Right cardiac atrium (tissue), 5 donors: Measurements from ENCODE around the gene CT47A1. TPM values are rescaled to one million over a fixed set of nuclear protein-coding genes. Genes with fewer than 3 reads are reported as not detected.
"Not testable (repeated sequence)": the region's sequence is repeated elsewhere in the genome, so short reads cannot be mapped to it uniquely, and the experiment has no call there.

Experiments
- ATAC-seq, 2 donors: fragments of 200-7000 bp; cut with Tn5 transposase; one replicate each; pipeline versions ENCODE4 v1.8.0 to v1.9.1; 2020; ENCODE audit warnings: moderate library complexity in 2 of 2, mild to moderate bottlenecking in 1 of 2
- DNase-seq, 3 donors: peaks; one replicate each; pipeline ENCODE4 v3.0.0-alpha.2; 2020
- H3K27ac ChIP-seq: one replicate; pipeline ENCODE4 v1.5.1; 2013; ENCODE audit warnings: mild to moderate bottlenecking, low read length, control low read depth, moderate library complexity
- H3K27me3 ChIP-seq: one replicate; pipeline ENCODE4 v1.6.1; 2013; ENCODE audit not compliant: control insufficient read depth, insufficient read depth
- H3K4me1 ChIP-seq: one replicate; pipeline ENCODE4 v1.6.1; 2013; ENCODE audit warnings: low read length; ENCODE audit not compliant: control insufficient read depth, insufficient read depth
- H3K4me3 ChIP-seq: one replicate; pipeline ENCODE4 v1.5.1; 2013; ENCODE audit warnings: low read length, control low read depth
- H3K9me3 ChIP-seq: one replicate; pipeline ENCODE4 v1.6.1; 2013; ENCODE audit warnings: low read length; ENCODE audit not compliant: control insufficient read depth
- WGBS: extraction: QIAGEN DNeasy Blood & Tissue Kit; methylation state at CpG from one replicate; pipeline ENCODE4 v1.1.7; 2013; 5-methylcytosine and 5-hydroxymethylcytosine counted together
- intact Hi-C, 4 donors: fragments of 100-400 bp; cut with DNase I; formaldehyde crosslinking; loops; one replicate each; pipeline versions ENCODE4 v1.11.0 to v1.14.0; 2022 to 2023
- long read RNA-seq, 4 donors: library from polyadenylated mRNA; unstranded; transcript quantifications; one replicate each; pipeline ENCODE4 v2.0.0, GENCODE V29; 2020 to 2021
- polyA plus RNA-seq: library from polyadenylated mRNA; stranded (reverse); fragments of 200-250 nt; gene quantifications from one replicate; pipeline ENCODE4 v1.2.3, GENCODE V29; 2013
- total RNA-seq, 4 donors: library from RNA; stranded (reverse); fragmentation: NEBNext Ultra II Directional; extraction: Animal tissue kit (Norgen Biotek cat#: 25700); gene quantifications; one replicate each; pipeline ENCODE4 v1.2.1, GENCODE V29; 2021
- donor health status: healthy with polysubstance abuse.
- donor health status: DM: no; HTN: yes; CAD: no.
- donor health status: DM: no; HTN: no; CAD: no.
- donor health status: DM: no; HTN: yes; CAD: no; lungs with severe emphysema.
- donor health status: DM: yes; HTN: yes; CAD: no.

CT47A1 gene
- total RNA-seq: not detected
- polyA plus RNA-seq: not detected
- long read RNA-seq, donor 1: 0 reads
- long read RNA-seq, donor 2: 0 reads
- long read RNA-seq, donor 3: 0 reads
- long read RNA-seq, donor 4: 0 reads

DNA sequence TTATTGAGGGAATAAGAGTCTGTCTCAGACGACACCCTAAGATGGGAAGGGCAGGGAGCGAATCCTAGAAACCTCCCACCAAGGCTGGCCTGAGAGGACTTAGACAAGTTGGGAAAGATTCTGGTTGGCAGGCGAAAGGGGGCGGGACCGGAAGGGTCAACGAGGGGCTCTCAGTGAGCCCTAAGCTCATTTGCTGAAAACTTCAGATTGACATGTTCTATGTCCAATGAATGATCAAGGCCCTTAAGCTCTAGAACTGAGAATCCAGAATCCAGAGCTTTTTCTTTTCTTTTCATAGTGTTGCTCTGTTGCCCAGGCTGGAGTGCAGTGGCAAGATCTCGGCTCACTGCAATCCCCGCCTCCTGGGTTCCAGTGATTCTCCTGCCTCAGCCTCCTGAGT lies at the start of gene CT47A1:
CT47A1 (minus strand) TSS at position 101 of the 400 bp plus-strand sequence. CDS start 231 bp downstream, outside the sequence.
- ATAC-seq, H3K4me3 ChIP-seq, H3K9me3 ChIP-seq, H3K27ac ChIP-seq, H3K4me1 ChIP-seq, intact Hi-C loops, DNase-seq, H3K27me3 ChIP-seq: not testable (repeated sequence)
- WGBS: no CpG with 5 or more reads among the region's 8 CpGs

DNA sequence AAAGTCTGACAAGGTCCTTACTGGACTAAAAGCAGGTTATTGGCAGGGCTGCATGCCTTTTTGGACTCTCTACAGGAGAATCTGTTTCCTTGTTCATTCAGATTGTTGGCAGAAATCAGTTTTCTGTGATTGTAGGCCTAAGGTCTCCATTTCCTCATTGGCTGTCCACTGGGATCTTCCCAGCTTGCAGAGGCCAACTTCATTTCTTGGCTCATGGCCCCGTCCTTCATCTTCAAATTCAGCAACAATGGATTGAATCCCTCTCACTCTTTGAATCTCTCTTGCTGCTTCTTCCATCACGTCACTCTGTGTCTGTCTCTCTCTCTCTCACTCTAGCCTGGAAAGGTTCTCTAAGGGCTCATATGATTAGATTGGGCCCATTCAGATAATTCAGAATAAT lies 47.0 kb upstream of the CT47A1 start:
- Histone ChIP-seq H3K27ac (no peak overlapping the region), H3K27me3 (no peaks in the 10 kb centered on the region), H3K4me1 (no peaks in the 10 kb centered on the region), H3K9me3 (no peaks in the 10 kb centered on the region), H3K4me3 (no peak overlapping the region)
- DNase-seq (peak in 1 of 3 donors; percentile 28), ATAC-seq (no peak)
- 33% methylated on average over 2 of the region's 2 CpGs for WGBS
- intact Hi-C loops: no loop called here

- H3K9me3 ChIP-seq: no peaks in the 10 kb centered on the region
- WGBS: 94% methylated on average over 4 of the region's 4 CpGs
- H3K27ac ChIP-seq: no peak overlapping the region
- ATAC-seq (no peak), DNase-seq (peak in 1 of 3 donors; percentile 5)
- intact Hi-C loops: no loop called here
- no peak overlapping the region for H3K4me3 ChIP-seq
- H3K27me3 ChIP-seq: no peaks in the 10 kb centered on the region
- H3K4me1 ChIP-seq: no peaks in the 10 kb centered on the region
Measured at GRCh38 chrX:121030083-121030482, 44.5 kb upstream of the CT47A1 start.

DNA sequence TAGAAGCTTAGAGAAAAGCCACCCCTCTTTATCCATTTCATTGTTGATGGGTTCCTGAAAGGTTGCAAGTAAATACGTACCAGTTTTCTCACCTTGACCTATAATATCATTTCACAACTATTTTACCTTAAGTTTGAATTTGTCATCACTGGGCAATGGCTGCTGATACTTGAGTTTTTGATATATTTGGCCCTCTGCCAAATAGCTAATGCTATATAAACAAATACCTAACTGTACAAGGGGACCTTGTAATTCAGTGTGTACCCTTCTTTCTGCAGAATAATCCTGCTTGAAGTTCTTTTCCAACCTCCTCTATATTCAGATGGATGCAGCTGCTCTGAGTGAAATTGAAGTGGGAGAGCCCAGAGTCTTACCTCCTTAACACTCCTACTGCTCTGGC lies 42.9 kb upstream of the CT47A1 start:
- Histone ChIP-seq H3K27me3 (no peaks in the 10 kb centered on the region), H3K9me3 (no peaks in the 10 kb centered on the region), H3K4me1 (no peaks in the 10 kb centered on the region), H3K27ac (no peak overlapping the region), H3K4me3 (no peak overlapping the region)
- ATAC-seq (no peak), DNase-seq (no peak)
- intact Hi-C loops: no loop called here
- 60% methylated on average over 1 of the region's 1 CpG for WGBS

DNA sequence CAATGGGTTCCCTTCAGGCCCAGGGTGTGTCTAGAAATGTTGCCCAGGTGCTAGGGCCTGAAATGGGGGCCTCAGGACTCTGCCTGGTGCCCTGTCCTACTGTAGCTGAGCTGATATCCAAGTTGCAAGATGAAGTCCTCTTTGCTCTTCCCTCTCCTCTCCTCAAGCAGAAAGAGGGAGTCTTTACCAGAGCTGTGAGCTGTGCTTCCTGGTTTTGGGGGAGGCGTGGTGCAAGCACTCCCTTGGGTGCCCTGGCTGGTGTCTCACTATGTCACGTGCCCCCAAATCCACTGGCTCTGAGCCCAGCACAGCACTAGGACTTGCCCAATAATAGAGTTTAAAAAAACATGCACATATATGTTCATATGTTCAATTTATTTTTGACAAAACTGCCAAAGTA lies 29.3 kb upstream of the CT47A1 start:
- ATAC-seq (no peak), DNase-seq (no peak)
- no peaks in the 10 kb centered on the region for H3K27me3 ChIP-seq
- intact Hi-C loops: no loop called here
- WGBS: 72% methylated on average over 2 of the region's 2 CpGs
- H3K9me3 ChIP-seq: no peaks in the 10 kb centered on the region
- no peak overlapping the region for H3K4me3 ChIP-seq
- peaks cover under 1% of the 10 kb centered on the region for H3K4me1 ChIP-seq
- no peak overlapping the region for H3K27ac ChIP-seq

- H3K27me3 ChIP-seq: no peaks in the 10 kb centered on the region
- DNase-seq: no peak
- peaks cover 2% of the 10 kb centered on the region for H3K4me1 ChIP-seq
- intact Hi-C loops: no loop called here
- ATAC-seq: no peak
- H3K27ac ChIP-seq: no peak overlapping the region
- no peaks in the 10 kb centered on the region for H3K9me3 ChIP-seq
- H3K4me3 ChIP-seq: no peak overlapping the region
Measured at GRCh38 chrX:121013897-121014455, 28.4 kb upstream of the CT47A1 start.

- DNase-seq: no peak
- Histone ChIP-seq H3K27me3 (no peaks in the 10 kb centered on the region), H3K9me3 (no peaks in the 10 kb centered on the region), H3K27ac (no peak overlapping the region), H3K4me3 (no peak overlapping the region), H3K4me1 (peaks cover 2% of the 10 kb centered on the region)
- ATAC-seq: no peak
- 64% methylated on average over 7 of the region's 7 CpGs for WGBS
- intact Hi-C loops: no loop called here
Measured at GRCh38 chrX:121011254-121011653, 25.7 kb upstream of the CT47A1 start.

DNA sequence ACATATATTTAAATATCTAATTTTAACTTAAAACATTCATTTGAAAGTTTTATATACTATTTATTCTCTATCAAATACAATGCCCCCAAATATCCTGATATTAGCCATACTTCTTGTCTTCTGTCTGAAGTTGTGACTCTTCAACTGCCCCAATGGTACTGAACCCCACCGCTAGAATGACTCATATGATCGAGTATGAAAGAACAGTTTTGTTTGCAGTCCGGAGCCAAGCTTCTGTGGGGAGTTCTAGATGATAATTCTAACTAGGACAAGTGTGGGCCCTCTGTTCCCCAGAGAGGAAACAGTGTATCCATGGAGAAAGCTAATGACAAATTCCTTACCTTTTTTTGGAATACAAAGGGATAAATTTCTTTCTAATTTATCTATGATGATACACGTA lies 24.7 kb upstream of the CT47A1 start:
- WGBS: 32% methylated on average over 4 of the region's 4 CpGs
- Histone ChIP-seq H3K9me3 (no peaks in the 10 kb centered on the region), H3K27ac (no peak overlapping the region), H3K4me1 (peaks cover 2% of the 10 kb centered on the region), H3K4me3 (no peak overlapping the region), H3K27me3 (no peaks in the 10 kb centered on the region)
- DNase-seq: no peak
- intact Hi-C loops: no loop called here
- ATAC-seq: no peak

GRCh38 chrX:121009764-121010163 lies 24.2 kb upstream of the CT47A1 start:
- 53% methylated on average over 3 of the region's 3 CpGs for WGBS
- H3K27me3 ChIP-seq: no peaks in the 10 kb centered on the region
- H3K4me3 ChIP-seq: no peak overlapping the region
- intact Hi-C loops: no loop called here
- no peaks in the 10 kb centered on the region for H3K9me3 ChIP-seq
- DNase-seq (no peak), ATAC-seq (no peak)
- peaks cover 2% of the 10 kb centered on the region for H3K4me1 ChIP-seq
- no peak overlapping the region for H3K27ac ChIP-seq

GRCh38 chrX:121008920-121009319 lies 23.4 kb upstream of the CT47A1 start:
- ATAC-seq (no peak), DNase-seq (no peak)
- H3K27ac ChIP-seq: no peak overlapping the region
- 55% methylated on average over 1 of the region's 1 CpG for WGBS
- H3K27me3 ChIP-seq: no peaks in the 10 kb centered on the region
- intact Hi-C loops: no loop called here
- peaks cover 2% of the 10 kb centered on the region for H3K4me1 ChIP-seq
- H3K9me3 ChIP-seq: no peaks in the 10 kb centered on the region
- no peak overlapping the region for H3K4me3 ChIP-seq

- WGBS: 62% methylated on average over 4 of the region's 4 CpGs
- Histone ChIP-seq H3K4me1 (no peaks in the 10 kb centered on the region), H3K4me3 (no peak overlapping the region), H3K27me3 (no peaks in the 10 kb centered on the region), H3K27ac (no peak overlapping the region), H3K9me3 (no peaks in the 10 kb centered on the region)
- no peak for DNase-seq
- intact Hi-C loops: no loop called here
- no peak for ATAC-seq
Measured at GRCh38 chrX:121000589-121000988, 15.0 kb upstream of the CT47A1 start.

DNA sequence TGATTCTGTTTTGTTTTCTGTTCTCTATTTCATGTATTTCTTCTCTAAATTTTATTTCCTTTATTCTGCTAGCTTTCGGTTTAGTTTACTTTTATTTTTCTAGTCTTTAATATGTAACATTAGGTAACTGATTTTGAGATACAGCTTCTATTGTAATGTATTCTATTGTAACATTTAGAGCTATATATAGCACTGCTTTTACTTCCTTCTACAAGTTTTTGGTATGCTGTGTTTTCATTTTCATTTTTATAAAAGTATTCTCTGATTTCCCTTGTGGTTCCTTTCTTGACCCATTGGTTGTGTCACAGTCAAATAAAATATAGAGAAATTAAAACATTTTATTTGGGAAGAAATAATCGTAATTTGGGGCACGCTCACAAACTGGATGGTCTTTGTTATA lies 13.9 kb upstream of the CT47A1 start:
- Histone ChIP-seq H3K4me3 (no peak overlapping the region), H3K27ac (no peak overlapping the region), H3K9me3 (no peaks in the 10 kb centered on the region), H3K27me3 (no peaks in the 10 kb centered on the region), H3K4me1 (no peaks in the 10 kb centered on the region)
- intact Hi-C loops: no loop called here
- ATAC-seq (no peak), DNase-seq (no peak)
- WGBS: 80% methylated on average over 3 of the region's 3 CpGs
